B cell (primary cell): Measurements from ENCODE around the gene FYB2.

Experiments
- EZH2 ChIP-seq: IDR thresholded peaks from 2 replicates; pipeline ENCODE4 v1.6.1; 2012; ENCODE audit warnings: borderline replicate concordance, low read depth, mild to moderate bottlenecking, moderate library complexity, low read length; ENCODE audit not compliant: insufficient read depth, poor library complexity, severe bottlenecking
- TF ChIP-seq, protein P1 (sequence below): fragments of 200-600 bp; IDR thresholded peaks from one replicate; pipeline ENCODE4 v1.8.0; 2022; ENCODE audit warnings: antibody characterized with exemption, mild to moderate bottlenecking

DNA sequence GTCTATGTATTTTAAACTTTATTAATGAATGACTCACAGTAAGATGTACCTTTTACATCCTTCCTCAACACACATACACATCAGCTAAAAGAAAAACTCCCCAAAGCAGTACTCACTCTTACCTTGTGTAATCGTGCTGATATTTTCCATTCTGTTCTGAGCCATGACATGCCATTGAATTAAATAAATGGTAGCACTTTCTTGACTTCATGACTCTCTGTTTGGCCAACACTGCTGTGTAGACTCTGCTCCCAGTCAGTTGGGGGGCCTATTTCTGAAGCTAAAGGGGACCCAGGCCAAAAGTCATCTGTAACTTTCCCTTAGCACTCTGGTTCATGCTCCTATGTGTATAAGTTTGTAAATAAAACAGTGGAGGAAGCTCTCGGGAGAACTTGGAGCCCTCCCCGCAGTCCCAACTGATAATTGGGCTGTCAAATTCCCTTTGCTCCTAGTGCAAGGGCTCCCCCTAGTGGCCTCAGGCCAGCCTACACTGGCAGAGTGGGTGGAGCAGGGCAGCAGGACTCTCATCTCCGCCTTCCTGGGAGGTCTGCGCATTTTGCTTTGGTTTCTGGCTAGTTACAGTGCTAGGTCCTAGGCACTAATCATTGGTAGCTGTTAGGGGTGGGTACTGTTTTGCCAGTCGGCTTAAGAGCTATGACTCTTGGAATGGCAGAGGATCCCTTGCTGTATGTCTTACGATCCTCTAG, 1.7 kb upstream of the FYB2 start:
- TF ChIP-seq, protein P1, sequence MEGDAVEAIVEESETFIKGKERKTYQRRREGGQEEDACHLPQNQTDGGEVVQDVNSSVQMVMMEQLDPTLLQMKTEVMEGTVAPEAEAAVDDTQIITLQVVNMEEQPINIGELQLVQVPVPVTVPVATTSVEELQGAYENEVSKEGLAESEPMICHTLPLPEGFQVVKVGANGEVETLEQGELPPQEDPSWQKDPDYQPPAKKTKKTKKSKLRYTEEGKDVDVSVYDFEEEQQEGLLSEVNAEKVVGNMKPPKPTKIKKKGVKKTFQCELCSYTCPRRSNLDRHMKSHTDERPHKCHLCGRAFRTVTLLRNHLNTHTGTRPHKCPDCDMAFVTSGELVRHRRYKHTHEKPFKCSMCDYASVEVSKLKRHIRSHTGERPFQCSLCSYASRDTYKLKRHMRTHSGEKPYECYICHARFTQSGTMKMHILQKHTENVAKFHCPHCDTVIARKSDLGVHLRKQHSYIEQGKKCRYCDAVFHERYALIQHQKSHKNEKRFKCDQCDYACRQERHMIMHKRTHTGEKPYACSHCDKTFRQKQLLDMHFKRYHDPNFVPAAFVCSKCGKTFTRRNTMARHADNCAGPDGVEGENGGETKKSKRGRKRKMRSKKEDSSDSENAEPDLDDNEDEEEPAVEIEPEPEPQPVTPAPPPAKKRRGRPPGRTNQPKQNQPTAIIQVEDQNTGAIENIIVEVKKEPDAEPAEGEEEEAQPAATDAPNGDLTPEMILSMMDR, result peak; percentile 82
- TF ChIP-seq EZH2, result no peak
